Gastroesophageal sphincter (tissue), 3 donors: ENCODE results near the gene SOWAHC.

Source experiments
- EP300 ChIP-seq: sonication (generic); formaldehyde crosslinking; IDR thresholded peaks from one replicate; pipeline ENCODE4 v1.6.1; 2017; ENCODE audit warnings: antibody characterized with exemption, mild to moderate bottlenecking
- POLR2A ChIP-seq, 2 donors: fragments of 450-650 bp; IDR thresholded peaks; one replicate each; pipeline ENCODE4 v1.6.1; 2017; ENCODE audit warnings: antibody characterized with exemption in 2 of 2, mild to moderate bottlenecking in 2 of 2, moderate library complexity in 1 of 2
- POLR2AphosphoS5 ChIP-seq: sonication (generic); formaldehyde crosslinking; IDR thresholded peaks from one replicate; pipeline ENCODE4 v1.6.1; 2017; ENCODE audit warnings: antibody characterized with exemption
- TF ChIP-seq, protein P1 (sequence below), 4 experiments: fragments of 200-600 bp in 2 of 4; fragments of 450-650 bp in 2 of 4; sonication (generic) in 1 of 4; IDR thresholded peaks; one replicate each; pipeline ENCODE4 v1.5.1; 2017 to 2019; ENCODE audit warnings: antibody characterized with exemption in 4 of 4, mild to moderate bottlenecking in 2 of 4, moderate library complexity in 2 of 4

DNA sequence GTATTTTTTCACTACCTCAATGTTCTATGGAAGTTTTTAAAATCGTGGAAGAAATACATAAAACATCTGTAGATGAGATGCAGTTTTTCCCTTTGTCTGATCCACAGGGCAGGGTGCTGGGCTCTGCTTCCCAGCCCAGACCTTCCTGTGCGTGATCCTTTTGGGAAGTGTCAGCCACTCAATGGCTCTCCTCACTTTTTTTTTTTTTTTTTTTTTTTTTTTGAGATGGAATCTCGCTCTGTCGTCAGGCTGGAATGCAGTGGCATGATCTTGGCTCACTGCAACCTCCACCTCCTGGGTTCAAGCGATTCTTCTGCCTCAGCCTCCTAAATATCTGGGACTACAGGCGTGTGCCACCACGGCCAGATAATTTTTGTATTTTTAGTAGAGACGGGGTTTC lies 32.8 kb downstream of the SOWAHC start:
- TF ChIP-seq, protein P1, sequence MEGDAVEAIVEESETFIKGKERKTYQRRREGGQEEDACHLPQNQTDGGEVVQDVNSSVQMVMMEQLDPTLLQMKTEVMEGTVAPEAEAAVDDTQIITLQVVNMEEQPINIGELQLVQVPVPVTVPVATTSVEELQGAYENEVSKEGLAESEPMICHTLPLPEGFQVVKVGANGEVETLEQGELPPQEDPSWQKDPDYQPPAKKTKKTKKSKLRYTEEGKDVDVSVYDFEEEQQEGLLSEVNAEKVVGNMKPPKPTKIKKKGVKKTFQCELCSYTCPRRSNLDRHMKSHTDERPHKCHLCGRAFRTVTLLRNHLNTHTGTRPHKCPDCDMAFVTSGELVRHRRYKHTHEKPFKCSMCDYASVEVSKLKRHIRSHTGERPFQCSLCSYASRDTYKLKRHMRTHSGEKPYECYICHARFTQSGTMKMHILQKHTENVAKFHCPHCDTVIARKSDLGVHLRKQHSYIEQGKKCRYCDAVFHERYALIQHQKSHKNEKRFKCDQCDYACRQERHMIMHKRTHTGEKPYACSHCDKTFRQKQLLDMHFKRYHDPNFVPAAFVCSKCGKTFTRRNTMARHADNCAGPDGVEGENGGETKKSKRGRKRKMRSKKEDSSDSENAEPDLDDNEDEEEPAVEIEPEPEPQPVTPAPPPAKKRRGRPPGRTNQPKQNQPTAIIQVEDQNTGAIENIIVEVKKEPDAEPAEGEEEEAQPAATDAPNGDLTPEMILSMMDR (IDR thresholded peaks at IDR 0.05) = no peak
- TF ChIP-seq POLR2A (IDR thresholded peaks at IDR 0.05) = no peak
- no peak for TF ChIP-seq EP300
- TF ChIP-seq POLR2AphosphoS5 = no peak
